ENCODE results near the gene KDM4C.
"Not testable (repeated sequence)": the region's sequence is repeated elsewhere in the genome, so short reads cannot be mapped to it uniquely, and the experiment has no call there.

Gene KDM4C

DNA sequence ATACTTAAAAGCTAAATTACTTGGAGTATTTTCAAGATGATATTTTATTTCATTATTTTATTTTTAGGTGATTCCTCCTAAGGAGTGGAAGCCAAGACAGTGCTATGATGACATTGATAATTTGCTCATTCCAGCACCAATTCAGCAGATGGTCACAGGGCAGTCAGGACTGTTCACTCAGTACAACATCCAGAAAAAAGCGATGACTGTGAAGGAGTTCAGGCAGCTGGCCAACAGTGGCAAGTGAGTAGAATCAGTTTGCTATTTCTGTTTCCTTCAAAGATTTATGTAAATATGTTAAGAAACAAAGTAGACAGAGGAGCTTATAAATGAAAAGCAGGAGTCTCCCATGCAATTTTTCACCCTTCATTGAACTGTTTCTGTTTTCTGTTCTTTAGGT, 47.8 kb downstream of the KDM4C start:
- ChIA-PET CTCF (interaction anchor here (1.3 kb wide), 1 partner anchor 22 kb away, joined by 4 read pairs; no protein-coding TSS in a partner anchor), POLR2A (no interaction called here)
- H3K4me3 ChIP-seq (ENCODE audit: low read depth, low read length) = no peak overlapping the region
- DNase-seq (ENCODE audit: low read depth, low spot score) = no peak
- TF ChIP-seq, protein P1, sequence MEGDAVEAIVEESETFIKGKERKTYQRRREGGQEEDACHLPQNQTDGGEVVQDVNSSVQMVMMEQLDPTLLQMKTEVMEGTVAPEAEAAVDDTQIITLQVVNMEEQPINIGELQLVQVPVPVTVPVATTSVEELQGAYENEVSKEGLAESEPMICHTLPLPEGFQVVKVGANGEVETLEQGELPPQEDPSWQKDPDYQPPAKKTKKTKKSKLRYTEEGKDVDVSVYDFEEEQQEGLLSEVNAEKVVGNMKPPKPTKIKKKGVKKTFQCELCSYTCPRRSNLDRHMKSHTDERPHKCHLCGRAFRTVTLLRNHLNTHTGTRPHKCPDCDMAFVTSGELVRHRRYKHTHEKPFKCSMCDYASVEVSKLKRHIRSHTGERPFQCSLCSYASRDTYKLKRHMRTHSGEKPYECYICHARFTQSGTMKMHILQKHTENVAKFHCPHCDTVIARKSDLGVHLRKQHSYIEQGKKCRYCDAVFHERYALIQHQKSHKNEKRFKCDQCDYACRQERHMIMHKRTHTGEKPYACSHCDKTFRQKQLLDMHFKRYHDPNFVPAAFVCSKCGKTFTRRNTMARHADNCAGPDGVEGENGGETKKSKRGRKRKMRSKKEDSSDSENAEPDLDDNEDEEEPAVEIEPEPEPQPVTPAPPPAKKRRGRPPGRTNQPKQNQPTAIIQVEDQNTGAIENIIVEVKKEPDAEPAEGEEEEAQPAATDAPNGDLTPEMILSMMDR (IDR thresholded peaks at IDR 0.05; ENCODE audit: insufficient read depth, low read length, missing control alignments) = no peak

GRCh38 chr9:6806318-6806717, 48.5 kb downstream of the KDM4C start:
- POLR2A ChIA-PET; CTCF ChIA-PET; DNase-seq (ENCODE audit: low read depth, low spot score): not testable (repeated sequence)

DNA sequence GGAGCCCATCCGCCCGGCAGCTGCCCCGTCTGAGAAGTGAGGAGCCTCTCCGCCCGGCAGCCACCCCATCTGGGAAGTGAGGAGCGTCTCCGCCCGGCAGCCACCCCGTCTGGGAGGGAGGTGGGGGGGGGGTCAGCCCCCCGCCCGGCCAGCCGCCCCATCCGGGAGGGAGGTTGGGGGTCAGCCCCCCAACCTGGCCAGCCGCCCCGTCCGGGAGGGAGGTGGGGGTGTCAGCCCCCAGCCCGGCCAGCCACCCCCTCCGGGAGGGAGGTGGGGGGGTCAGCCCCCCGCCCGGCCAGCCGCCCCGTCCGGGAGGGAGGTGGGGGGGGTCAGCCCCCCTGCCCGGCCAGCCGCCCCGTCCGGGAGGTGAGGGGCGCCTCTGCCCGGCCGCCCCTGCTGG, 49.9 kb downstream of the KDM4C start:
- H3K4me3 ChIP-seq (ENCODE audit: low read depth, low read length); POLR2A ChIA-PET; DNase-seq (ENCODE audit: low read depth, low spot score); CTCF ChIA-PET: not testable (repeated sequence)

More at GRCh38 chr9:6806318-6806717, 48.5 kb downstream of the KDM4C start:
- not testable (repeated sequence) for H3K4me3 ChIP-seq (ENCODE audit: low read depth, low read length)

GRCh38 chr9:6811436-6811835, 53.7 kb downstream of the KDM4C start:
- no peak overlapping the region for H3K4me3 ChIP-seq (ENCODE audit: low read depth, low read length)
- TF ChIP-seq, protein P1 (IDR thresholded peaks at IDR 0.05; ENCODE audit: insufficient read depth, low read length, missing control alignments) = no peak
- ChIA-PET POLR2A (no interaction called here), CTCF (interaction anchor here (1.4 kb wide), 1 partner anchor 15 kb away, joined by 6 read pairs; no protein-coding TSS in a partner anchor)
- no peak for DNase-seq (ENCODE audit: low read depth, low spot score)

DNA sequence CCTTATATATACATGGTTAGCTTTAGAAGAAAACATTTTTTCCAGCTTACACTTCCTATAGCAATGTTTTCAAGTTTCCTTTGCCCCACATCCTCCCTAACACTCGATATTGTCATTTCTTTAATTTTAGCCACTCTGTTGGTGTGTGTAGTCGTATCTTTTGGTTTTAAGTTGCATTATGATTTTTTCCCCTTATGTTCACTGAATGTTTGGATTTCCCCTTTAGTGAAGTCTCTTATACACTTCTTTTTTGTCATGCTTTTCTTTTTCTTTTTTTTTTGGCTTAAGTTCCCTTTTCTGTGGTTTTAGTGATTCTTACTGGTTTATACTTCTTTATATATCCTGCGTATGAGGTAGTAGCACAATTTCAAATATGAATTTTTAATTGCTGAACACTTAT, 58.8 kb downstream of the KDM4C start:
- TF ChIP-seq, protein P1 (IDR thresholded peaks at IDR 0.05; ENCODE audit: insufficient read depth, low read length, missing control alignments) = no peak
- DNase-seq (ENCODE audit: low read depth, low spot score) = no peak
- POLR2A ChIA-PET = no interaction called here
- CTCF ChIA-PET = interaction anchor here (1.0 kb wide), 1 partner anchor 11 kb away, joined by 5 read pairs; no protein-coding TSS in a partner anchor
- H3K4me3 ChIP-seq (ENCODE audit: low read depth, low read length) = no peak overlapping the region

GRCh38 chr9:6818292-6818922, 60.6 kb downstream of the KDM4C start:
- TF ChIP-seq, protein P1 (IDR thresholded peaks at IDR 0.05; ENCODE audit: insufficient read depth, low read length, missing control alignments) = no peak
- H3K4me3 ChIP-seq (ENCODE audit: low read depth, low read length) = no peak overlapping the region
- CTCF ChIA-PET = interaction anchor here (2.3 kb wide), 1 partner anchor 9 kb away, joined by 16 read pairs; no protein-coding TSS in a partner anchor
- DNase-seq (ENCODE audit: low read depth, low spot score) = no peak
- POLR2A ChIA-PET = no interaction called here

DNA sequence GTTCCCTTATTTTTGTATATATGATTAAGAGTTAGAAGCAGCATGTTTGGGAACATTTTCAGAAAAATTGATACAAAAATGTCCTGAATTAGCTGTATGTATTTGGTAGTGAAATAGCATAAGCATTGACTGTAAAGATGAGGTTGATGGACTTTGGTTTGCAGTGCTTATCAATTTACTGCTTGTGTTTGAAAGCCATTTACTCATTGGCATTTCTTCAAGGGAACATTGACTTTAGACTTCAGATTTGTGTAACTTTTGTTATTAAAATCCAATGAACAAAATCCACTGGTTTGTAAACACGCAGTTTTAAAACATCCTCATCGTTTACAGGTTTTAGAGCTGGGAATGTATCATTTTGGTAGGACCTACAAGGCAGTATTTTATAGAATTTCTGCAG, 61.3 kb downstream of the KDM4C start:
- DNase-seq (ENCODE audit: low read depth, low spot score) = no peak
- H3K4me3 ChIP-seq (ENCODE audit: low read depth, low read length) = no peak overlapping the region
- TF ChIP-seq, protein P1 (IDR thresholded peaks at IDR 0.05; ENCODE audit: insufficient read depth, low read length, missing control alignments) = no peak
- ChIA-PET POLR2A (no interaction called here), CTCF (interaction anchor here (2.3 kb wide), 1 partner anchor 8 kb away, joined by 16 read pairs; no protein-coding TSS in a partner anchor)

All from AG04449 (cell line).